GM19397 (cell line): Measurements from ENCODE around the gene WNT9A.
"Not testable (repeated sequence)": the region's sequence is repeated elsewhere in the genome, so short reads cannot be mapped to it uniquely, and the experiment has no call there.

Source experiments
- ATAC-seq: cut with Tn5 transposase; IDR thresholded peaks from one replicate; pipeline ENCODE4 v1.9.1; 2021; ENCODE audit warnings: mild to moderate bottlenecking, moderate library complexity; ENCODE audit not compliant: unreplicated experiment

WNT9A gene

GRCh38 chr1:227889047-227889862, 58.5 kb downstream of the WNT9A start:
- ATAC-seq = no peak

- ATAC-seq = no peak
Measured at GRCh38 chr1:227888404-227889046, 59.2 kb downstream of the WNT9A start.

DNA sequence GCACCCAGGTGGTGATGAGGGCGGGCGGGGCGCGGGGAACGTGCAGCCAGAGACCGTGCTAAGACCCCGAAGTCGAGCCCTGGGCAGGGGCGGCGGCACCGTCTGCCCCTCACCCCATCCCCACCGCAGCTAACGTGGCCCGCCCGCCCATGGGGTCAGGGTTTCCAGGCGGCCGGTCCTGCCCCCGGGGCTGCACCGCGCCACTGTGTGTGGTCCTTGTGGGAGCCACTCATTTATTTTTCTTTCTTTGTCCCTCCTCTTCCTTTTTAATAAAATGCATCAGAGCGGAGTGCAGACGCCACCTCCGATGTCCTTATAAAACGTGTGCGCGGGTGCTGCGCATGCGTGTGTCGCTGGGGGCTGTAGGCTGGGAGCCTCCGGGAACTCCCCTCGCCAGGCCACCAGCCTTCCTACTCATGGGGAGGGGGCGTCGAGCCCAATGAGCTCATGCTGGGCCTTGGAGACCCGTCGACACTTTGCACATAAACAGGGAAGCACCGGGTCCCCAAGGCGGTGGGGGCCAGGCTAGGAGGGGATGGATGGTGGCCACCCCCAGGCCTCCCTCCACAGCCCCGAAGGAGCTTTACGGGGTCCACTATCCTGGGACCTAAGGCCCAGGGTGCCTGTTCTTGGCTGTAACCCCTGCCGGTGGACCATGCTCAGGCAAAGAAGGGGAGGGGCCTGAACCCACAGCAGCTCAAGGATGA, 59.9 kb downstream of the WNT9A start:
- ATAC-seq = no peak

DNA sequence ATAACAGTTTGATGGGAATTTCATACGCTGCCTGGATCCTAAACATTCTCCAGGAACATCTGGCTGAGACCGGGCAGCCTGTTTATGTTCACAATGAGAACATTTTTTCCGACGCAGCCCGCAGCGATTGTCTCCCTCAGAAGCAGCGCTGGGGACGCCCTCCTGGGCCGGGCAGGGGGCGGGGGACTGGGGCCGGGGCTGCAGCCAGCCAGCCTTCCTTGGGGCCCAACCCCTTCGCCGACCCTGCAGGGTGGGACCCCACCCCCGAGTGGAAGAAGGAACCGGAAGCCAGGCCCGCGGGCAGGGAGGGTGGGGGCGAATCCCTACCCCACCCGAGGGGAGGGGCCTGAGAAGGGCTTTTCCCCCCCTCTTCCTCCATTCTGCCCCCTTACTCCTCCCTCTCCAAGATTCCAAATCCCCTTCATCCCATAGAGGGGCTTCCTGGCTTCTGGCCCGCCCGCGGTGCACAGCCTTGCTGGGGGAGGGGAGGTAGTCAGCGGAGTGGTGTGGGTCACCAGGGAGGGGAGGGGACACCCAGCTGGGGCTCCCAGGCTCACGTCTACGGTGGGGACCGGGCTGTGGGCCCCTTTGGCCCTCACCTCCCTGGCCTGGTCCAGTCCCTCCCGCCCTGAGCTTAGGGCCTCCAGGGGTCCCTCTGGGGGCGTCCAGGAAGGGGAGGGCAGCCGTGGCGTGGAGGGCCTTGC, 60.6 kb downstream of the WNT9A start:
- no peak for ATAC-seq

GRCh38 chr1:227886503-227886961, 61.2 kb downstream of the WNT9A start:
- ATAC-seq = no peak

DNA sequence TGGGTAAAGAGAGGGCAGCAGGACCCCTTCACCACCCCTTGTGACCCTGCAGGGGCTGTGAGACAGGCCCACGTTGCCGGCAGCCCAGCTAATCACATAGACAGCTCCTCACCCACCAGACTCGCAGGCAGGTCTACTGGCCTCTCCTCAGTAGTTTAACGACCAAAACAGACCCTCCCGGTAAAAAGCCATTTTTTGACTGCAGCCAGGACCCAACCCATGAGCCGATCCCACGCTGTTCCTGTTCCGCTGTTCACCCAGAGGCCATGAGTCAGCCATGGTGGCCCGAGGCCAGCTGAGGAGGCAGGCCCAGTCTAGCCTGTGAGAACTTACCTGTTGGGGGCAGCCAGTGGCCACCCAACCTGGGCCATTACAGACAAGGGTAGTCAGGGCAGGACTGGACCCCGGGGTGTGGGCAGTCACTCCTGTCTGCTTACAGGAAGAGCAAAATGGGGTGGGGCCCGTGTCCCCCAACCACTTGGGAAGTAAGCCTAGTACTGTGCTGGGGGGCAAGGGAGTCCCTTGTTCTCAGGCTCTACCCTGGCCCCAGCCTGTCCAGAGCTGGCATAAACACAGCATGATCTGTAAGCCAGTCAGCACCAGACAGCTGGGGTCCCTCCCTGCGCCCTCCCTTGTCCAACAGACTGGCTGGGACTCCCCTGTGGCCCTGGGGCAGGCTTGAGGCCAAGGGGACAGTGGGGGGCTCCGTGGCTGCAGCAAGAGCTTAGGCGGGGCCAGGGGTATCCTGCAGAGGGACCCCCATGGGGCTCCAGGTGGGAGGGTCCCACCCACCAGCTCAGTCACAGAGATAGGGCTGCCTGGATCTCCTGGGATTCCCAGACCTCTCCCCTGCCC, 61.9 kb downstream of the WNT9A start:
- ATAC-seq = no peak

GRCh38 chr1:227885135-227885647, 62.5 kb downstream of the WNT9A start:
- no peak for ATAC-seq

DNA sequence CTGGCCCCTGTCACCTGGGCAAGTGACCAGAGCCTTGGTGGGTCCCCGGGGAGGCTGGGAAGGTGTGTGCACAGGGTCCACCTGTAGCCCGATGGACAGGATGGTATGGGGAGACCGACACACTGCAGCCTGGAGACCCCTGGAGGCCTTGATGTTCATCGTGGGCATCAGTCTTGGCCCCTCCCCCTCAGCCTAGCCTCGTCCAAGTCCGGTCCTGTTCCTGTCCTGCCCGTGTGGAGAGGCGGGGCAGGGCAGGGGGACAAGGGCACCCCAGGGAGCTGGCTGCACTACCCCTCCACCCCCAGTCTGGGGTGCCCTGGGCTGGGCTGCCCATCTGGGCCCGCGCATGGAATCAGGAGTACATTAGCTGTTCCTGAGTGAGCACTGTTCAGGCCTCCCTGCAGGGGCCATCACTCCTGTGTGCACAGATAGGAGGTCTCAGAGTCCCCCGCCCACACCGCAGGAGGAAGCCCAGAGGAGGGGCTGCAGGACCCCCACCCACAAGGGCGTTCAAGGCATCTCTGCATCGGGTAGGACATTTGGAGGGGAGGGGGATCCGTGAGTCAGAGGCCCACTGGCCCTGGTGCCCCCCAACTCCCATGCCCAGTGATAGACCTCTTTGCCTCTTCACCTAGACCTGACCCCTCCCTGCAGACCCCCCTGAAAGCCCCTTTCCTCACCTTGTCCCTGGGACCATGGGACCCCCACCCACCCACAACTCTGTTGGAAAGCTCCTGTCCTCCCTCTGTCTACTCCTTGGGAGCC, 63.2 kb downstream of the WNT9A start:
- no peak for ATAC-seq

DNA sequence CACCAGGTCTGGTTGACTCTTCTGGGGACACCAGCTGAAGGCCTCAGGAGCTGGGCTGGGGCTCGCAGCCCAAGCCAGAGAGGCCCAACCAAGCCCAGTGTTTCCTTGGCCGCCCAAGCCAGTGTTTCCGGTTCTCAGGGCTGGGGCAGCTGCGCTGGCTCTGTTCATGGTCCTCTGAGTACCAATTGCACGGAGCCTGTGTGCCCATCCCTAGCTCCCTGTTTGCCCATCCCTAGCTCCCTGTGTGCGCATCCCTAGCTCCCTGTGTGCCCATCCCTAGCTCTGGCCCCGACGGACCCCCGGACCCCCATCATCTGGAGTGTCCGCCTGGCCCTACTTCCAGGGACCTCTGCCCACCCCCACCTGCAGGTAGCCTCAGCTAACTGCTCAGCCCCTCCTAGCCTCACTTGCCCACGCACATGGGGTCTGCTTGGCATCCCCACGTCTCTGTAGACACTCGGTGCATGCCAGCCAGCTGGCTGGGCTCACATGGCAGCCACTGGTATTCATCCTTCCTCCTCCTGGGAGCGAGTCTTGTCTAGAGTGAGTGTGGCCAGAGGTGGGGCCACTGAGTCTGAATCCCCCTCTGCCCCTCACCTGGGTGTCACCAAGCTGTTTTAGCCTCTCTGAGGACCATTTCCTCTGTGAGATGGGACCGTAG, 64.0 kb downstream of the WNT9A start:
- no peak for ATAC-seq

- ATAC-seq = no peak
Measured at GRCh38 chr1:227883073-227883520, 64.6 kb downstream of the WNT9A start.

DNA sequence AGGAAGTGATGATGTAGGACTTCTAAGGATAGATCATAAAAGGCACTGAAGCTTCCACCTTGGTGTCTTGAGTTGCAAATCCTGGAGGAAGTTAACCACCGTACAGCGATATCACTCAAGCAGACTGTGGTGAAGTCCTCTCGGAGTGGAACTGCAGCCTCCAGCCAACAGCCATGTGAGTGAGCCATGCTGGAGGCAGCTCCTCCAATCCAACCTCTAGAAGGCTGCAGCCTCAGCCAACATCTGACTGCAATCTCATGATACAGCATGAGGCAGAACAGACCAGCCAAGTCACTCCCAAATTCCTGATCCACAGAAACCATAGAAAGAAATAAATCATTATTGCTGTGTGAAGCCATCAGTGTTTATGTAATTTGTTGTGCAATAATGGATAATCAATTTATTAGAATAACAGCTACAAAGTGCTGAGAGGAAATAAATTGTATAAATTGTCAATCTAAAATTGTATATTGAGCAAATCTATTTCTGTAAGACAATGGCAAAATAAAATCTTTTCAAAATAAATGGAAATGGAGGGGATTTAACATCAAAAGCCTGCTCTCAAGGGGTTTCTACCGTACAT, 67.3 kb downstream of the WNT9A start:
- no peak for ATAC-seq

DNA sequence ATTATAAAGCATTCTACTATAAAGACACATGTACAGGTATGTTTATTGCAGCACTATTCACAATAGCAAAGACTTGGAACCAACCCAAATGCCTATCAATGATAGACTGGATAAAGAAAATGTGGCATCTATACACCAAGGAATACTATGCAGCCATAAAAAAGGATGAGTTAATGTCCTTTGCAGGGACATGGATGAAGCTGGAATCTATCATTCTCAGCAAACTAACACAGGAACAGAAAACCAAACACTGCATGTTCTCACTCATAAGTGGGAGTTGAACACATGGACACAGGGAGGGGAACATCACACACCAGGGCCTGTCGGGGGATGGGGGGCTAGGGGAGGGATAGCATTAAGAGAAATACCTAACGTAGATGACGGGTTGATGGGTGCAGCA, 69.9 kb downstream of the WNT9A start:
- ATAC-seq = not testable (repeated sequence)

DNA sequence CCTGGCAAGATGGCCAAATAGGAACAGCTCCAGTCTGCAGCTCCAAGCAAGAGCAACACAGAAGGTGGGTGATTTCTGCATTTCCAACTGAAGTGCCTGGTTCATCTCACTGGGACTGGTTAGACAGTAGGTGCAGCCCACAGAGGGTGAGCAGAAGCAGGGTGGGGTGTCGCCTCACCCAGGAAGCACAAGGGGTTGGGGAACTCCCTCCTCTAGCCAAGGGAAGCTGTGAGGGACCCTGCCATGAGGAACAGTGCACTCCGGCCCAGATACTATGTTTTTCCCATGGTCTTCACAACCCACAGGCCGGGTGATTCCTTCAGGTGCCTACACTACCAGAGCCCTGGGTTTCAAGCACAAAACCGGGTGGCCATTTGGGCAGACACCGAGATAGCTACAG, 75.8 kb downstream of the WNT9A start:
- not testable (repeated sequence) for ATAC-seq

DNA sequence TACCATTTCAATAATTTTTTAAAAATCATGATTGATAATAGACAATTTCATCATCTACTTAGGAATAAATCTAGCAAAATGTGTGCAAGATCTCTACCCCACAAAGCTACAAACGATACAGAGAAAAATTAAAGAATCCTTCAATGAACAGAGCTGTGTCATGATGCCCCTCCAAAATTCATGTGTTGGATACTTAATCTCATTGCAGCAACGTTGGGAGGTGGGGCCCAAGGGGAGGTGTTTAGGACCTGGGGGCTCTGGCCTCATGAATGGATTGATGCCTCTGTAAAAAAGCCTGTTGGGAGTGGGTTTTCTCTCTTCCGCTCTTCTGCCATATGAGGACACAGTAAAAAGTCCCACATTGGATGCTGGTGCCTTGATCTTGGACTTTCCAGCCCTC, 77.4 kb downstream of the WNT9A start:
- no peak for ATAC-seq

- ATAC-seq = no peak
Measured at GRCh38 chr1:227869851-227870305, 77.9 kb downstream of the WNT9A start.

DNA sequence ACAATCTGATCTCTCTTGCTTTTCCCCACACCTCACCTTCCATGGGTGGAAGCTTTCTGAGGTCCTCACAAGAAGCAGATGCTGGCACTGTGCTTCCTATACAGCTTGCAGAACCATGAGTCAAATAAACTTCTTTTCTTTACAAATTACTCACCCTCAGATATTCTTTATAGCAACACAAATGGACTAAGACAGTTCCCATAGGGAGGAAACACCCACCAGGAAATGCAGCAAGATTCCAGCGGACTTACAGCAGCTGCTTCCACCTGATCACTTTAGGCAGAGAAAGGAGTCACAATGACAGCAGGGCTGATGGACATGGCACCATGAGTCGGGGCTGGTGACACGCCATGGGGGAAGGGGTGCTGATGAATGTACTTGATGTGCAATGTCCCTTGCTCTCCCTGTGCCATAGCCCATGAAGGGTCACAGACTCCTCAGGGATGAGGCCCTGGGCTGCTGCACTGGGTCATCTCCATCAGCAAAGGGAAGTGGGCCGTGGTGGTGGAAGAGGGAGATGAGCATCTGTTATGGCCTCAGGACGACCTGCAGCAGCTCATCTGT, 78.4 kb downstream of the WNT9A start:
- no peak for ATAC-seq
